Liver (tissue), 3 donors: ENCODE data around the gene ZNF574.

Experiments
- ATF3 ChIP-seq: IDR thresholded peaks from 2 replicates; pipeline ENCODE4 v1.6.1; 2016; ENCODE audit warnings: antibody characterized with exemption
- CTCF ChIP-seq: fragments of 150-350 bp; IDR thresholded peaks from 2 replicates; pipeline ENCODE4 v1.5.1; 2017; ENCODE audit warnings: improper control_type of control experiment, low read depth, low read length; ENCODE audit not compliant: missing input control
- EGR1 ChIP-seq, 2 donors: IDR thresholded peaks; 2 replicates each; pipeline ENCODE4 v1.6.1; 2016 to 2018; ENCODE audit warnings: antibody characterized with exemption in 2 of 2, low read depth in 2 of 2
- FOXA1 ChIP-seq: IDR thresholded peaks from 2 replicates; pipeline ENCODE4 v1.6.1; 2016; ENCODE audit warnings: antibody characterized with exemption
- GABPA ChIP-seq, 2 donors: IDR thresholded peaks in 1 of 2; conservative IDR thresholded peaks in 1 of 2; 2 replicates each; pipeline ENCODE4 v1.6.1; 2016; ENCODE audit warnings: antibody characterized with exemption in 2 of 2, mild to moderate bottlenecking in 1 of 2, moderate library complexity in 1 of 2
- JUND ChIP-seq, 2 donors: IDR thresholded peaks; 2 replicates each; pipeline ENCODE4 v1.6.1; 2016; ENCODE audit warnings: antibody characterized with exemption in 2 of 2
- MAX ChIP-seq: IDR thresholded peaks from 2 replicates; pipeline ENCODE4 v1.6.1; 2016; ENCODE audit warnings: antibody characterized with exemption
- RAD21 ChIP-seq, 2 donors: IDR thresholded peaks; 2 replicates each; pipeline ENCODE4 v1.6.1; 2016; ENCODE audit warnings: antibody characterized with exemption in 2 of 2, mild to moderate bottlenecking in 2 of 2
- REST ChIP-seq: IDR thresholded peaks from 2 replicates; pipeline ENCODE4 v1.6.1; 2016; ENCODE audit warnings: antibody characterized with exemption, mild to moderate bottlenecking
- YY1 ChIP-seq: IDR thresholded peaks from 2 replicates; pipeline ENCODE4 v1.6.1; 2016; ENCODE audit warnings: antibody characterized with exemption, mild to moderate bottlenecking
- ZBTB33 ChIP-seq: IDR thresholded peaks from 2 replicates; pipeline ENCODE4 v1.6.1; 2016; ENCODE audit warnings: antibody characterized with exemption
- donor health status: healthy.
- donor health status: healthy.

GRCh38 chr19:42045575-42045974 lies 30.4 kb upstream of the ZNF574 start:
- TF ChIP-seq CTCF (no peak), RAD21 (IDR thresholded peaks at IDR 0.05) (no peak), GABPA (IDR thresholded peaks at IDR 0.05 in 1 of 2, conservative IDR thresholded peaks at IDR 0.05 in 1 of 2) (no peak), REST (no peak), JUND (IDR thresholded peaks at IDR 0.05) (no peak), ZBTB33 (no peak), ATF3 (no peak), YY1 (no peak), MAX (no peak), EGR1 (IDR thresholded peaks at IDR 0.05; ENCODE audit: low read depth in 2 of 2) (no peak), FOXA1 (no peak)
